Dedifferentiated amniotic fluid mesenchymal stem cell (primary cell): ENCODE results near the gene MAN2B1.

Source experiments
- DNase-seq: peaks from one replicate; pipeline ENCODE4 v3.0.0-alpha.2; 2016; ENCODE audit errors: extremely low spot score

MAN2B1 gene

DNA sequence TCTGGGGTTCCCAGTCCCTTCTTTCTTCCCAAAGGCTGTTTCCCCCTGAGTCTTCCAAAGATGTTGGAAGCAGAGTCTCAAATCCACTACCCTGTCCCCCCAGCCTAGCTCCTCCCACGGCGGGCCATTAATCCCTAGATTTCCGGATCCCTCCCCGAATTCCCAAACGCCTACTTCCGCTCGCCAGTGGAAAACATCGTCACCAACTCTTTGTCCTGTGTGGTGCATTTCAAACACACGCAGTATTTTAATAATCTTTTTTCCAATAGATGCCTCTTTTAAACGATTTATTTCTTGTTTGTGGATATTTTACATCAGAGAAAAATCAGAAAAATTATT lies 55.2 kb downstream of the MAN2B1 start:
- peak; percentile 83 for DNase-seq

DNA sequence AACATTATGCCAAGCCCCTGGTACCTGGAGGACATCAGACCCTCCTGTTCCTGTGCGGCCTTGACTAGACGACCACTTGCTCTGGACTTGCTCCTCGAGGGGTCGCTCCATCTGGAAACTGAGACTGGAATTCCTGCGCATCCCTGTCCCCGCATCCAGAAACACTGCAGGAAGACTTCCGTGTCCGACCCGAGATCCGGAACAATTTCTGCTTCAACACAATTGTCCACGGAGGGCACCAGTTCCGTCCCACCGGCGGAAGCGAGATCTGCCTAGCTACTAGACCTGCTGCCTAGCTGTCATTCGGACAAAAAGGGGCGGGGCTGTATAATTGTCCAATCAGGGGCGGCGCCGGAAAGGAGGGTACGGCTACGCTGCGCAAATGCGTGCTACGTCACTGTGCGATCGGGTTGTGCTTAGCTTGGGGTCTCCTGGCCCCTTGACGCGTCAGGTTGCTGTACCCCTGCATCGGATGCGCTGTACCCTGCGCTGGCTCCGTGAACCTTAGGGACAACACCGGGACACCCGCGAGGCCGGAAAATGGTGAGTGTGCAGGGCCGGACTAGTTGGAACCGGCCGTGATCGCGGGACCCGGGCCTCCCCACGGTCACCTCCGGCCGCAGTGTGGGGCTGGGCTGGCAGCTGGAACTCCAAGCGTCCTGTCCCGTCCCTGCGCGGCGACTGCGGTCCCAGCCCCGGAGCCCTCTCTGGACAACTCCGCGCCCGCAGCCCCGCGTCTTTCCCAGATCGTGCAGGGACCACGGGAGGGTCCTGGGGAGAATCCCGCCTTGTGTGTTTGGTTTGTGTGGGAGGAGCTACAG lies 55.8 kb downstream of the MAN2B1 start, which contains the start of the genes ZNF490 and ZNF791:
ZNF490 (minus strand) TSS at position 274 of the 821 bp plus-strand sequence; CDS start at position 141, 133 bp downstream.
ZNF791 (plus strand) TSS at position 381 of the 821 bp plus-strand sequence; CDS start at position 541, 160 bp downstream.
- peak; percentile 99 for DNase-seq

DNA sequence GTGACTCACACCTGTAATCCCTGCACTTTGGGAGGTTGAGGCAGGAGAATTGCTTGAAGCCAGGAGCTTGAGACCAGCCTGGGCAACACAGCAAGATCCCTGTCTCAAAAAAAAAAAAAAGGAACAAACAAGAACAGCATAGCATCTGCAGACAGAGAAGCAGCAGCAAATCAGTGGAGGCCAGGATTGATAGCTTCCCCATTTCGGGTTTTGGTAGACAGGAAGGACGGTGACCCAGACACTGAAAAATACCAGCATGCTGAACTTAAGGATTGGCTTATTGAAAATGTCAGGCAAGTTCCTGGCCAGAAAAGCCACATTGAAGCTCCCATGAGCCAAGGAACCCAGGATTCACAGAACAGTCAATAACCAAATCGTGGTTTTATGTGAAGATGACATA lies 58.9 kb downstream of the MAN2B1 start:
- no peak for DNase-seq

DNA sequence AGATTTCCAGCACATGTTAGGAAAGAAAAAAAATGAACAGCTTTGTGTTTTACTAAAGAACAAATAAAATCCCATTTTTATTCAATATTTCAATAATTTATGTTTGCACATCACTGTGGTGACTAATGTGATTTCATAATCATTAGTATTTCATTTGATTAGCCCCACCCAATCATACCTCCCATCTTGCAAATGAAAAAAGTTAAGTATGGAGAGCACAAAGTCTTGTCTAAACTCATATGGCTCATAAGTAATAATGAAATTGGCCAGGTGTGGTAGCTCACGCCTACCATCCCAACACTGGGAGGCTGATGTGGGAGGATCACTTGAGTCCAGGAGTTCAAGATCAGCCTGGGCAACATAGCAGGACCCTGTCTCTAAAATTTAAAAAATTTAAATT lies 59.7 kb downstream of the MAN2B1 start:
- no peak for DNase-seq

DNA sequence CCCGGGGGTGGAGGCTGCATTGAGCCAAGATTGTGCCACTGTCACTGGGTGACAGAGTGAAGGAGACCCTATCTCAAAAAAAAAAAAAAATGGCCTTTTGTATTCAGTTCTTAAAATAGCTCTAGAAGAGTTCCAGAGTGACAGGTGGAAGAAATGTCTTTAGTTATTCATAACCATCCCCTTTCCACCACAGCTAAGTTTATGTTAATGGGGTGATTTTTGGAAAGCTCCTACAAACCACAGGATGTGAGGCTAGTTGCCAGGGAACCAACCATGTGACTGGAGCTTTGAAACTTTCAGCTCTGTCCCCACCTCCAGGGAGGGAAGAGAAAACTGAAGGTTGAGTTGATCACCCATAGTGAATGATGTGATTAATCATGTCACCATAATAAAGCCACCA lies 62.8 kb downstream of the MAN2B1 start:
- no peak for DNase-seq

DNA sequence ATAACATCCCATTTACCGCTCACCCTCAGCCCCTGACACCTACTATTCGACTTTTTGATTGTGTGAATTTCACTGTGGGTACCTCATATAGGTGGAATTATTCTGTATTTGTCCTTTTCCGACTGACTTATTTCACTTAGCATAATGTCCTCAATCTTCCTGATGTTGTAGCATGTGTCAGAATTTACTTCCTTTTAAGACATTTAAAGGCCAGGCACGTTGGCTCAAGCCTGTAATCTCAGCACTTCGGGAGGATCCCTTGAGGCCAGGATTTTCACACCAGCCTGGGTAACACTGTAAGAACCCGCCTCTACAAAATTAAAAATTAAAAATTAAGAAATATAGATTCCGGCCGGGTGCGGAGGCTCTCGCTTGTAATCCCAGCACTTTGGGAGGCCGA lies 68.9 kb downstream of the MAN2B1 start:
- no peak for DNase-seq

DNA sequence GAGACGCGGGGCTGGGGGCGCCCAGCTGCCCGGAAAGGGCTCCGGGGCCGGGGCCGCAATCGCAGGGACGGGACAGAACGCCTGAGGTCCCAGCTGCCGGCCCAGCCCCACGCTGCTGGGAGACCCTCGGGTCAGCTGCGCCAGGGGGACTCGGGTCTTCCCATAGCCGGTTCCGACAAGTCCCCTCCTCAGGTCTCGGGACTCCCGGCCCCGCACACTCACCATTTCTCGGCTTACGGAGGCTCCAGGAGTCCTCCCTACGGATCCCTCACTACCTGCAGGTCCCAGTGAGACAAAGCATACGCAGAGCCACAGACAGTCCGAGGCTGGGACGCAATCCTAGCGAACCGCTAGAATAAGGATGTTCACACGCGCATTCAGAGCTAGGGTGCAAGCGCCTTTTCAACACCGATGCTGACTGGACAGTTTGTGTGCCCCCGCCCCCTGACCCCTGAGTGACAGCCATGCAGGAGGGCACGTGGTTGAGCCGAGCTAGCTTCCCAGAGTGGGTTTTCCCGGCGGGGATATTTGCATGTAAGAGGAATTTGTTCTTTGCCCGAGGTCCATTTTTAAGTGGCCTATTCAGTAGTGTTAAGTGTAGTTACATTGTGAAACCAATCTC lies 69.5 kb downstream of the MAN2B1 start:
- no peak for DNase-seq
